MCF 10A (cell line): ENCODE measurements around the gene TRIM8. TPM values are rescaled to one million over a fixed set of nuclear protein-coding genes. Genes with fewer than 3 reads are reported as not detected.

Experiments used
- BruUV-seq: library from RNA; stranded (reverse); fragments of 400-500 nt; replicated peaks from 2 replicates; lab custom pipeline; 2021; lab: Mats Ljungman, UMichigan
- CTCF ChIA-PET: fragments of 300-600 bp; sonication (Branson Sonifier 250); formaldehyde crosslinking; extraction: SDS; loops from one replicate; lab custom pipeline; 2021; ENCODE audit warnings: antibody characterized with exemption, inconsistent platforms; lab: Yijun Ruan, JAX
- POLR2A ChIA-PET: fragments of 300-600, 350-650 bp; sonication (Branson Sonifier 250); formaldehyde crosslinking; extraction: SDS; loops from one replicate; lab custom pipeline; 2020; ENCODE audit warnings: antibody characterized with exemption, inconsistent platforms; lab: Yijun Ruan, JAX
- DNase-seq: peaks from one replicate; pipeline ENCODE4 v3.0.0-alpha.2; 2018; ENCODE audit not compliant: unreplicated experiment
- H3K27ac Mint-ChIP-seq: one replicate; pipeline ENCODE4 v1.8.0; 2022; ENCODE audit warnings: mild to moderate bottlenecking, low read depth, mixed read lengths; ENCODE audit not compliant: unreplicated experiment
- H3K27me3 Mint-ChIP-seq: one replicate; pipeline ENCODE4 v1.8.0; 2022; ENCODE audit warnings: mixed read lengths; ENCODE audit not compliant: insufficient read depth, unreplicated experiment
- H3K36me3 Mint-ChIP-seq: one replicate; pipeline ENCODE4 v1.8.0; 2022; ENCODE audit warnings: mild to moderate bottlenecking, moderate library complexity, mixed read lengths; ENCODE audit not compliant: insufficient read depth, unreplicated experiment
- H3K4me1 Mint-ChIP-seq: one replicate; pipeline ENCODE4 v1.8.0; 2022; ENCODE audit warnings: mixed read lengths; ENCODE audit not compliant: insufficient read depth, unreplicated experiment
- H3K4me3 Mint-ChIP-seq: one replicate; pipeline ENCODE4 v1.8.0; 2022; ENCODE audit warnings: mild to moderate bottlenecking, moderate library complexity, mixed read lengths; ENCODE audit not compliant: unreplicated experiment
- H3K9me3 Mint-ChIP-seq: one replicate; pipeline ENCODE4 v1.8.0; 2022; ENCODE audit warnings: mixed read lengths; ENCODE audit not compliant: unreplicated experiment
- CTCF ChIP-seq: fragments of 200-600 bp; IDR thresholded peaks from one replicate; pipeline ENCODE4 v1.8.0; 2022; ENCODE audit warnings: antibody characterized with exemption, mild to moderate bottlenecking; ENCODE audit not compliant: unreplicated experiment
- intact Hi-C: fragments of 100-400 bp; cut with micrococcal nuclease; formaldehyde crosslinking; loops from 2 replicates; pipeline ENCODE4 v1.14.1; 2022
- total RNA-seq: library from RNA; stranded (reverse); gene quantifications from 2 replicates; pipeline ENCODE4 v1.2.3, GENCODE V29; 2022

Gene TRIM8
- total RNA-seq, 1 experiment from 2014 or later, result 78.1 TPM

GRCh38 chr10:102681696-102682095 lies 37.4 kb downstream of the TRIM8 start:
- no peak overlapping the region for H3K27ac Mint-ChIP-seq
- H3K27me3 Mint-ChIP-seq, result no peaks in the 10 kb centered on the region
- no peaks in the 10 kb centered on the region for H3K4me1 Mint-ChIP-seq
- DNase-seq, result no peak
- no TSS peak for BruUV-seq
- peaks cover 19% of the 10 kb centered on the region for H3K36me3 Mint-ChIP-seq
- no peak overlapping the region for H3K4me3 Mint-ChIP-seq
- ChIA-PET POLR2A (interaction anchor here (1.7 kb wide), 1 partner anchor 18 kb away, joined by 3 read pairs; no protein-coding TSS in a partner anchor), CTCF (no interaction called here)
- no peaks in the 10 kb centered on the region for H3K9me3 Mint-ChIP-seq
- TF ChIP-seq CTCF, result no peak
- intact Hi-C loops, result no loop called here

- H3K4me3 Mint-ChIP-seq, result no peak overlapping the region
- BruUV-seq, result no TSS peak
- no peak for TF ChIP-seq CTCF
- intact Hi-C loops, result no loop called here
- no peaks in the 10 kb centered on the region for H3K4me1 Mint-ChIP-seq
- no peak for DNase-seq
- ChIA-PET POLR2A (interaction anchor here (1.7 kb wide), 1 partner anchor 17 kb away, joined by 3 read pairs; no protein-coding TSS in a partner anchor), CTCF (no interaction called here)
- H3K36me3 Mint-ChIP-seq, result peaks cover 19% of the 10 kb centered on the region
- no peak overlapping the region for H3K27ac Mint-ChIP-seq
- no peaks in the 10 kb centered on the region for H3K9me3 Mint-ChIP-seq
- H3K27me3 Mint-ChIP-seq, result no peaks in the 10 kb centered on the region
These were observed 38.1 kb downstream of the TRIM8 start for GRCh38 chr10:102682416-102682815.

- peaks cover 14% of the 10 kb centered on the region for H3K36me3 Mint-ChIP-seq
- H3K27ac Mint-ChIP-seq, result no peak overlapping the region
- ChIA-PET POLR2A (interaction anchor here (1.7 kb wide), 1 partner anchor 17 kb away, joined by 3 read pairs; no protein-coding TSS in a partner anchor), CTCF (no interaction called here)
- H3K4me3 Mint-ChIP-seq, result no peak overlapping the region
- DNase-seq, result no peak
- BruUV-seq, result no TSS peak
- intact Hi-C loops, result no loop called here
- no peak for TF ChIP-seq CTCF
- H3K4me1 Mint-ChIP-seq, result no peaks in the 10 kb centered on the region
- no peaks in the 10 kb centered on the region for H3K27me3 Mint-ChIP-seq
- no peaks in the 10 kb centered on the region for H3K9me3 Mint-ChIP-seq
These were observed 38.7 kb downstream of the TRIM8 start for GRCh38 chr10:102682981-102683380.

GRCh38 chr10:102683736-102684135 lies 39.5 kb downstream of the TRIM8 start:
- Mint-ChIP-seq H3K36me3 (peaks cover 14% of the 10 kb centered on the region), H3K27me3 (no peaks in the 10 kb centered on the region), H3K9me3 (no peaks in the 10 kb centered on the region), H3K4me3 (no peak overlapping the region), H3K4me1 (no peaks in the 10 kb centered on the region), H3K27ac (no peak overlapping the region)
- CTCF ChIA-PET, result interaction anchor here (1.0 kb wide), 1 partner anchor 14 kb away, joined by 3 read pairs; no protein-coding TSS in a partner anchor
- intact Hi-C loops, result no loop called here
- no TSS peak for BruUV-seq
- POLR2A ChIA-PET, result interaction anchor here (0.7 to 0.9 kb wide), 2 partner anchors 10 to 33 kb away, joined by 3 read pairs; no protein-coding TSS in a partner anchor
- DNase-seq, result no peak
- TF ChIP-seq CTCF, result no peak
